Measurements from ENCODE around the gene H1-8.

The H1-8 gene

DNA sequence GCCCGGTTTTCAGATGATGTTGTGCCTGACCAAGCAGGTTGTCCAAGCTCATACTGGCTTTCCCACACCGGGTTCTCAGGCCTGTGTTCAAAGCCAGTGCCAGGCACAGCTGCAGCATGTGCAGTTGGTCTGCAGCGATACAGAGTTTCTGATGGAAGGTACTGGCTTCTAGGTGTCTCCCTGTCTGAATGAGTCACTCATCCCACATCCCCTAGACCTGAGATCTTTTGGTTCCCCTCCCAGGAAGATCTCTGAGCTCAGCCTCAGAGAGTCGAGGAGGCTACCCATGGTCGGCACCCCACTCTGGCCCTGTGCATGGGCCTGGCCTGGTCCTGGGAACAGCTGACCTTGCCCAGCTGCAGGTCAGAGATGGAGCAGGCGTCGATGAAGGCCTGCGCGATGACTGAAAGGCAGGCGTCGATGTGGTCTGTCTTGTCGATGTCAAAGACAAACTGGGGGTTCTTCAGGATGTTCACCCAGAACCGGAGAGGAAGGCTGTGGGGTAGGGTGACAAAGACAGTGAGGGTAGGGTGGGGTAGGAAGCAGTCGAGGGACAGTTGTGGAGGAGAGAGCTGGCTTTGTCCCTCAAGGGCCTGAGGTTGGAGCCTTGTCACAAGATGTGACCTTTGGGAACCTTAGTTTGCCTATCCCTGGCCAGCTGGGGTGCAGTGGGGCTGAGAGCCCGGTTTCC, 15.3 kb downstream of the H1-8 start:
- Histone ChIP-seq H2AFZ (ENCODE audit: low read depth, low read length, severe bottlenecking) (no peak overlapping the region), H3K9ac (ENCODE audit: low read length) (no peak overlapping the region), H3K27ac (ENCODE audit: low read depth, low read length) (no peak overlapping the region), H3K36me3 (ENCODE audit: low read length) (no peaks in the 10 kb centered on the region), H4K20me1 (ENCODE audit: low read depth, low read length) (no peaks in the 10 kb centered on the region), H3K9me2 (replicated peaks; ENCODE audit: insufficient read depth, low read length) (no peaks in the 10 kb centered on the region), H3K4me2 (ENCODE audit: low read depth, low read length, poor library complexity, severe bottlenecking) (no peak overlapping the region), H3K27me3 (ENCODE audit: low read length) (no peaks in the 10 kb centered on the region), H3K4me3 (ENCODE audit: insufficient read depth, low read length, poor library complexity, severe bottlenecking) (no peak overlapping the region), H3F3A (ENCODE audit: insufficient read depth) (no peaks in the 10 kb centered on the region), H3K79me2 (ENCODE audit: insufficient read depth, low read length) (no peaks in the 10 kb centered on the region), H3K9me3 (ENCODE audit: insufficient read depth, low read length) (no peaks in the 10 kb centered on the region)
- TF ChIP-seq, protein P1, sequence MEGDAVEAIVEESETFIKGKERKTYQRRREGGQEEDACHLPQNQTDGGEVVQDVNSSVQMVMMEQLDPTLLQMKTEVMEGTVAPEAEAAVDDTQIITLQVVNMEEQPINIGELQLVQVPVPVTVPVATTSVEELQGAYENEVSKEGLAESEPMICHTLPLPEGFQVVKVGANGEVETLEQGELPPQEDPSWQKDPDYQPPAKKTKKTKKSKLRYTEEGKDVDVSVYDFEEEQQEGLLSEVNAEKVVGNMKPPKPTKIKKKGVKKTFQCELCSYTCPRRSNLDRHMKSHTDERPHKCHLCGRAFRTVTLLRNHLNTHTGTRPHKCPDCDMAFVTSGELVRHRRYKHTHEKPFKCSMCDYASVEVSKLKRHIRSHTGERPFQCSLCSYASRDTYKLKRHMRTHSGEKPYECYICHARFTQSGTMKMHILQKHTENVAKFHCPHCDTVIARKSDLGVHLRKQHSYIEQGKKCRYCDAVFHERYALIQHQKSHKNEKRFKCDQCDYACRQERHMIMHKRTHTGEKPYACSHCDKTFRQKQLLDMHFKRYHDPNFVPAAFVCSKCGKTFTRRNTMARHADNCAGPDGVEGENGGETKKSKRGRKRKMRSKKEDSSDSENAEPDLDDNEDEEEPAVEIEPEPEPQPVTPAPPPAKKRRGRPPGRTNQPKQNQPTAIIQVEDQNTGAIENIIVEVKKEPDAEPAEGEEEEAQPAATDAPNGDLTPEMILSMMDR (IDR thresholded peaks at IDR 0.05; ENCODE audit: insufficient read depth, low read length, poor library complexity, severe bottlenecking): no peak
- no peak for TF ChIP-seq EZH2phosphoT487 (conservative IDR thresholded peaks at IDR 0.05; ENCODE audit: low read length)

DNA sequence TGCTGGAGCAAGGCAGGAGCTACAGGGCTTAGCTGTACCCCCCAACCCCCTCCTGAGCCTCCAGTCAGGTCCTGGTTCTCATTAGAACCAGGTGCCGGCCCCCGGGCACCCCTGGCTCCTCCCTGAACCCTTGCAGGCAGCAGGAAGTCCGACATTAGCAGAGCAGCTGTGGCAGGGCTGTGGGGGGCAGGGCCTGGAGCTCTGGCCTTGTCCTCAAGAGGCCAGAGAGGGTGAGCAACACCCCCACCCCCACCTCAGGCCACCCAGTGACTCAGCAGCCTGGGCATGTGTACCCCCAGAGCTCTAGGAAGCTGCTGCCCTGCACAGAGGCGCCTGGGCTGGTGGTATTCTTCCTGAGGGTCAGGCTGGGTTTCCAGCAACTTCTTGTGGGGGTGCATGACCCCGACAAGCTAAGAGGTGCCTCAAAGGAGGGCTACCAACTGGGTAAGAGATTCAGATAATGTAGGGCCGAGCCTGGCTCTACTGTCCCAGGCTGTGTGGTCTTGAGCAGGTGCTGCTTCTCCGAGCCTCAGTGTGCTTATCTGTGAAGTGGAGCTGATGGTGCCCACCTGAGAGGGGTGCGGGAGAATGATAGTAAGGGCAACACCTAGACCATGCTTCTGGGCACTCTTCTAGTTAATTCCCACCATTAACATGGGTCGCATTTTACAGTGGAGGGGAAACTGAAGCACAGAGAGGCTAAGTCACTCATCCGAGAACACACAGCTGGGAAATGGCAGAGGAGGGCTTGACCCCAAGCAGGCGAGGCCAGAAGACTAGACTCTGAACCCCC, 16.0 kb downstream of the H1-8 start:
- TF ChIP-seq EZH2phosphoT487 (conservative IDR thresholded peaks at IDR 0.05; ENCODE audit: low read length): no peak
- TF ChIP-seq, protein P1 (IDR thresholded peaks at IDR 0.05; ENCODE audit: insufficient read depth, low read length, poor library complexity, severe bottlenecking): no peak
- Histone ChIP-seq H3K4me2 (ENCODE audit: low read depth, low read length, poor library complexity, severe bottlenecking) (no peak overlapping the region), H3K27me3 (ENCODE audit: low read length) (no peaks in the 10 kb centered on the region), H3K4me3 (ENCODE audit: insufficient read depth, low read length, poor library complexity, severe bottlenecking) (no peak overlapping the region), H4K20me1 (ENCODE audit: low read depth, low read length) (no peaks in the 10 kb centered on the region), H3K36me3 (ENCODE audit: low read length) (no peaks in the 10 kb centered on the region), H3K27ac (ENCODE audit: low read depth, low read length) (no peak overlapping the region), H3K9me2 (replicated peaks; ENCODE audit: insufficient read depth, low read length) (no peaks in the 10 kb centered on the region), H3K9me3 (ENCODE audit: insufficient read depth, low read length) (no peaks in the 10 kb centered on the region), H3K79me2 (ENCODE audit: insufficient read depth, low read length) (no peaks in the 10 kb centered on the region), H3F3A (ENCODE audit: insufficient read depth) (no peaks in the 10 kb centered on the region), H2AFZ (ENCODE audit: low read depth, low read length, severe bottlenecking) (no peak overlapping the region), H3K9ac (ENCODE audit: low read length) (no peak overlapping the region)

DNA sequence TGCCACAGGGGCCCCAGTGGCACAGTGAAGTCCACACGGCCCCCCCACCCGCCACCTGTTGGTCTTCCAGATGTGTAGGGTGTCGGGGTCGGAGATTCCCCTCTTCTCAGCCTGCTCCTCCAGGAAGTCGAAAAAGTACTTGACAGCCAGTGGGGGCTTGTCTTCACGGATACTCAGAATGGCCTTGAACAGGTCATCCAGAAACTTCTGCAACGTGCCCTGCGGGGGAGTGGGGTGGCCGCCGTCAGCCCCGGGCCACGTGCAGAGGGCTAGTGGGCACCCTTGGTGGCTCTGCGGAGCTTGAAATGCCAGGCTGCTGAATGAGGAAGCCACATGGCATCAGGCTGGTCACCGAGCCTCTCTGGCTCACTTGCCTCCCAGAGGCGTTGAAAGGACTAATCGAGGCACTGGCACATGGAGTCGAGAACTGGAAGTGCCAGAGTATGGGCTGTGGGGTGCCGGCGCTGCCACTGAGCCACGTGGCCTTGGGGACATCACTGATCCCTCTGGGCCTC, 16.6 kb downstream of the H1-8 start:
- Histone ChIP-seq H3K4me2 (ENCODE audit: low read depth, low read length, poor library complexity, severe bottlenecking) (no peak overlapping the region), H3K36me3 (ENCODE audit: low read length) (no peaks in the 10 kb centered on the region), H3K4me3 (ENCODE audit: insufficient read depth, low read length, poor library complexity, severe bottlenecking) (no peak overlapping the region), H3K9me2 (replicated peaks; ENCODE audit: insufficient read depth, low read length) (no peaks in the 10 kb centered on the region), H3K27me3 (ENCODE audit: low read length) (no peaks in the 10 kb centered on the region), H4K20me1 (ENCODE audit: low read depth, low read length) (no peaks in the 10 kb centered on the region), H3K27ac (ENCODE audit: low read depth, low read length) (no peak overlapping the region), H2AFZ (ENCODE audit: low read depth, low read length, severe bottlenecking) (no peak overlapping the region), H3K9ac (ENCODE audit: low read length) (no peak overlapping the region), H3K79me2 (ENCODE audit: insufficient read depth, low read length) (no peaks in the 10 kb centered on the region), H3F3A (ENCODE audit: insufficient read depth) (no peaks in the 10 kb centered on the region), H3K9me3 (ENCODE audit: insufficient read depth, low read length) (no peaks in the 10 kb centered on the region)
- no peak for TF ChIP-seq EZH2phosphoT487 (conservative IDR thresholded peaks at IDR 0.05; ENCODE audit: low read length)
- TF ChIP-seq, protein P1 (IDR thresholded peaks at IDR 0.05; ENCODE audit: insufficient read depth, low read length, poor library complexity, severe bottlenecking): no peak

Measured in SU-DHL-6 (cell line).